SK-N-SH (cell line): ENCODE data around the gene CHML. TPM values are rescaled to one million over a fixed set of nuclear protein-coding genes. Genes with fewer than 3 reads are reported as not detected.

ENCODE experiments used
- CTCF ChIA-PET: fragments of 300-600, 350-600 bp; formaldehyde crosslinking; extraction: SDS; loops from one replicate; lab custom pipeline; 2021; lab: Yijun Ruan, JAX
- POLR2A ChIA-PET: fragments of 350-600 bp; sonication (Branson Sonifier 250); formaldehyde crosslinking; extraction: SDS; loops from one replicate; lab custom pipeline; 2020; ENCODE audit warnings: antibody characterized with exemption, inconsistent platforms; lab: Yijun Ruan, JAX
- DNase-seq: peaks from one replicate; pipeline ENCODE4 v3.0.0; 2012
- H2AFZ ChIP-seq: fragments of 200-600 bp; sonication (generic); 2 replicates; pipeline ENCODE4 v1.8.1; 2016; ENCODE audit warnings: antibody characterized with exemption, mild to moderate bottlenecking, low read depth
- H3F3A ChIP-seq: fragments of 200-600 bp; sonication (generic); replicated peaks from 2 replicates; pipeline ENCODE3; 2016; ENCODE audit warnings: antibody characterized with exemption, mild to moderate bottlenecking; ENCODE audit not compliant: insufficient read depth
- H3K27ac ChIP-seq, 2 experiments: fragments of 200-500 bp in 1 of 2; fragments of 200-600 bp in 1 of 2; sonication (Bioruptor generic) in 1 of 2; sonication (generic), shearing (Covaris generic) in 1 of 2; 2 replicates each; pipeline versions ENCODE4 v1.5.1 to v1.6.1; 2014 to 2016; ENCODE audit warnings: low read depth in 2 of 2, inconsistent platforms in 1 of 2, low read length in 1 of 2, mild to moderate bottlenecking in 1 of 2, mixed read lengths in 1 of 2
- H3K27me3 ChIP-seq: fragments of 200-600 bp; sonication (generic), shearing (Covaris generic); 2 replicates; pipeline ENCODE4 v1.6.1; 2016; ENCODE audit warnings: mixed run types; ENCODE audit not compliant: insufficient read depth
- H3K36me3 ChIP-seq, 2 experiments: fragments of 200-500 bp in 1 of 2; fragments of 200-600 bp in 1 of 2; sonication (Bioruptor generic) in 1 of 2; sonication (generic) in 1 of 2; replicated peaks in 1 of 2; 2 replicates each; pipeline versions ENCODE3 to v1.5.1; 2014 to 2016; ENCODE audit warnings: low read length in 1 of 2, mild to moderate bottlenecking in 1 of 2; ENCODE audit not compliant: insufficient read depth in 2 of 2, control insufficient read depth in 1 of 2
- H3K4me1 ChIP-seq, 2 experiments: fragments of 200-500 bp in 1 of 2; fragments of 200-600 bp in 1 of 2; sonication (Bioruptor generic) in 1 of 2; sonication (generic), shearing (Covaris generic) in 1 of 2; 2 replicates each; pipeline versions ENCODE4 v1.5.1 to v1.6.1; 2014 to 2016; ENCODE audit warnings: low read depth in 1 of 2, low read length in 1 of 2, mixed run types in 1 of 2; ENCODE audit not compliant: insufficient read depth in 2 of 2, control insufficient read depth in 1 of 2
- H3K4me2 ChIP-seq: fragments of 200-600 bp; sonication (generic), shearing (Covaris generic); 2 replicates; pipeline ENCODE4 v1.6.1; 2017; ENCODE audit warnings: mixed run types
- H3K4me3 ChIP-seq, 2 experiments: fragments of 200-500 bp in 1 of 2; fragments of 200-600 bp in 1 of 2; sonication (Bioruptor generic) in 1 of 2; sonication (generic), shearing (Covaris generic) in 1 of 2; 2 replicates each; pipeline versions ENCODE4 v1.5.1 to v1.8.1; 2014 to 2016; ENCODE audit warnings: low read depth in 2 of 2, inconsistent platforms in 1 of 2, low read length in 1 of 2, mild to moderate bottlenecking in 1 of 2, mixed read lengths in 1 of 2, moderate library complexity in 1 of 2
- H3K79me2 ChIP-seq: fragments of 200-600 bp; sonication (generic); 2 replicates; pipeline ENCODE4 v1.8.1; 2017; ENCODE audit warnings: mild to moderate bottlenecking; ENCODE audit not compliant: insufficient read depth
- H3K9ac ChIP-seq: fragments of 200-600 bp; sonication (generic); 2 replicates; pipeline ENCODE4 v1.6.1; 2017; ENCODE audit warnings: mixed run types
- H3K9me2 ChIP-seq: fragments of 200-600 bp; sonication (generic); 2 replicates; pipeline ENCODE4 v1.6.1; 2017; ENCODE audit warnings: mixed run types
- H3K9me3 ChIP-seq: fragments of 200-600 bp; sonication (generic); 2 replicates; pipeline ENCODE4 v1.6.1; 2017; ENCODE audit warnings: mixed run types, mild to moderate bottlenecking, moderate library complexity
- H4K20me1 ChIP-seq: fragments of 200-600 bp; sonication (generic); 2 replicates; pipeline ENCODE4 v1.6.1; 2017; ENCODE audit warnings: mild to moderate bottlenecking, mixed run types; ENCODE audit not compliant: insufficient read depth
- CHD2 ChIP-seq: fragments of 150-350 bp; IDR thresholded peaks from 2 replicates; pipeline ENCODE4 v1.6.1; 2018; ENCODE audit warnings: low read length; ENCODE audit not compliant: partially characterized antibody
- ELF1 ChIP-seq: IDR thresholded peaks from 2 replicates; pipeline ENCODE4 v1.4.0; 2012
- EP300 ChIP-seq, 2 experiments: IDR thresholded peaks; 2 replicates each; pipeline versions ENCODE4 v1.4.0 to v1.6.1; 2012; ENCODE audit warnings: borderline replicate concordance in 1 of 2, low read depth in 1 of 2, low read length in 1 of 2
- EZH2phosphoT487 ChIP-seq: fragments of 200-600 bp; sonication (generic); IDR thresholded peaks from 2 replicates; pipeline ENCODE4 v1.6.1; 2017; ENCODE audit warnings: low read depth, mixed run types, mild to moderate bottlenecking, antibody characterized with exemption, moderate library complexity, borderline replicate concordance
- FOSL2 ChIP-seq: IDR thresholded peaks from 2 replicates; pipeline ENCODE4 v1.4.0; 2012; ENCODE audit warnings: low read depth, mild to moderate bottlenecking, moderate library complexity, borderline replicate concordance
- FOXJ3 ChIP-seq: sonication (generic); formaldehyde crosslinking; IDR thresholded peaks from 2 replicates; pipeline ENCODE4 v1.5.1; 2020; ENCODE audit warnings: mild to moderate bottlenecking, missing genetic modification reagents
- FOXM1 ChIP-seq: IDR thresholded peaks from 2 replicates; pipeline ENCODE4 v1.4.0; 2012; ENCODE audit warnings: low read depth, mild to moderate bottlenecking
- GATA2 ChIP-seq: sonication (generic); formaldehyde crosslinking; IDR thresholded peaks from 2 replicates; pipeline ENCODE4 v1.5.0; 2020; ENCODE audit warnings: mild to moderate bottlenecking, missing genetic modification reagents
- MXI1 ChIP-seq: IDR thresholded peaks from 2 replicates; pipeline ENCODE4 v1.6.1; 2012; ENCODE audit warnings: mild to moderate bottlenecking, low read depth, low read length, improper control_type of control experiment
- NFIC ChIP-seq: IDR thresholded peaks from 2 replicates; pipeline ENCODE4 v1.4.0; 2012; ENCODE audit warnings: borderline replicate concordance
- POLR2AphosphoS5 ChIP-seq: IDR thresholded peaks from 2 replicates; pipeline ENCODE4 v1.6.1; 2012; ENCODE audit warnings: low read depth, low read length
- RCOR1 ChIP-seq: fragments of 150-350 bp; IDR thresholded peaks from 2 replicates; pipeline ENCODE4 v1.6.1; 2017; ENCODE audit warnings: antibody characterized with exemption, low read length
- RFX5 ChIP-seq: IDR thresholded peaks from 2 replicates; pipeline ENCODE4 v1.6.1; 2012; ENCODE audit warnings: mild to moderate bottlenecking, improper control_type of control experiment, low read length
- RXRA ChIP-seq: IDR thresholded peaks from 2 replicates; pipeline ENCODE4 v1.4.0; 2012; ENCODE audit warnings: low read depth, mild to moderate bottlenecking, borderline replicate concordance
- SIN3A ChIP-seq: IDR thresholded peaks from 2 replicates; pipeline ENCODE4 v1.6.1; 2012; ENCODE audit warnings: low read depth, mild to moderate bottlenecking, low read length, moderate library complexity, borderline replicate concordance
- SMC3 ChIP-seq: IDR thresholded peaks from 2 replicates; pipeline ENCODE4 v1.6.1; 2012; ENCODE audit warnings: low read depth, low read length, improper control_type of control experiment
- TAF1 ChIP-seq: IDR thresholded peaks from 2 replicates; pipeline ENCODE4 v1.6.1; 2012; ENCODE audit warnings: low read depth, mild to moderate bottlenecking, low read length, moderate library complexity, borderline replicate concordance
- TCF12 ChIP-seq: IDR thresholded peaks from 2 replicates; pipeline ENCODE4 v1.4.0; 2012
- TEAD4 ChIP-seq: IDR thresholded peaks from 2 replicates; pipeline ENCODE4 v1.4.0; 2012; ENCODE audit warnings: mild to moderate bottlenecking, borderline replicate concordance; ENCODE audit not compliant: insufficient read depth
- USF2 ChIP-seq: fragments of 150-350 bp; IDR thresholded peaks from 2 replicates; pipeline ENCODE4 v1.6.1; 2017; ENCODE audit warnings: antibody characterized with exemption, low read length, low read depth, borderline replicate concordance
- WGBS: methylation state at CpG from one replicate; pipeline ENCODE4 v1.1.6; 2017; ENCODE audit warnings: low lambda C conversion rate; 5-methylcytosine and 5-hydroxymethylcytosine counted together
- polyA plus RNA-seq, 3 experiments: library from polyadenylated mRNA; depleted of rRNA; stranded (reverse); fragments of >200 nt; gene quantifications; 2 replicates each; pipeline ENCODE4 v1.2.3, GENCODE V29; 2012
- TF ChIP-seq, protein P1 (sequence below): IDR thresholded peaks from 2 replicates; pipeline ENCODE4 v1.4.0; 2012; ENCODE audit warnings: low read depth, borderline replicate concordance
- TF ChIP-seq, protein P2 (sequence below): fragments of 150-350 bp; IDR thresholded peaks from 2 replicates; pipeline ENCODE4 v1.6.1; 2016; ENCODE audit warnings: mild to moderate bottlenecking, low read depth, low read length
- TF ChIP-seq, protein P3 (sequence below): IDR thresholded peaks from 2 replicates; pipeline ENCODE4 v1.4.0; 2012; ENCODE audit warnings: low read depth

Gene CHML
- polyA plus RNA-seq, 1 of the 3 experiments (the other 2 are of a cell fraction) = 3.0 TPM

DNA sequence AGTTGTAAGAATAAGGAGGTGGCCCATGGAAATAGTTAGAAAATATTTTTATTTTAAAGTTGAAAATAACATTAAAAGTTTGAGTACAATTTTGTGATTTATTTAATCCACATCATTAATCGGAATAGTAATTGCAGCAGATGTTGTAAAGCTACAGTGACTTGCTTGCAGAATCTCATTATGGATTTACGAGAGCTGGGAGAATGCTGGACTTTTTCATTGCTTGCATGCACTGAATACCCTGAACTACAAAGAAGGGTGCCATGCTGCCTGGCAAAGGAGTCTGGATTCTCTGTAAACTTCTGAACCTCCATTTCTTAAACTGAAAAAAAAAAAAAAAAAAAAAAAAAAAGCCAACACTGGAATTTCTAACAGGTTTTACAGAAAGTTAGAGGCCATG lies 38.4 kb upstream of the CHML start:
- no peaks in the 10 kb centered on the region for H3F3A ChIP-seq
- no peaks in the 10 kb centered on the region for H3K79me2 ChIP-seq
- peaks cover 0 to 2% of the 10 kb centered on the region in 2 experiments; a peak in 1 of 4 replicates for H3K4me1 ChIP-seq
- H3K9ac ChIP-seq = no peak overlapping the region
- H3K27ac ChIP-seq = no peak overlapping the region
- DNase-seq = no peak
- no peaks in the 10 kb centered on the region for H3K9me2 ChIP-seq
- no peak overlapping the region for H2AFZ ChIP-seq
- H3K4me3 ChIP-seq = no peak overlapping the region
- POLR2A ChIA-PET = no interaction called here
- no peaks in the 10 kb centered on the region for H3K36me3 ChIP-seq
- H3K4me2 ChIP-seq = no peak overlapping the region
- H4K20me1 ChIP-seq = no peaks in the 10 kb centered on the region
- TF ChIP-seq SMC3 (no peak), POLR2AphosphoS5 (no peak), ELF1 (no peak), TAF1 (no peak), TEAD4 (no peak), CHD2 (no peak), USF2 (no peak), MXI1 (no peak), EZH2phosphoT487 (no peak), EP300 (IDR thresholded peaks at IDR 0.05; ENCODE audit: borderline replicate concordance in 1 of 2, low read depth in 1 of 2, low read length in 1 of 2) (no peak), FOXM1 (no peak), SIN3A (no peak), GATA2 (CRISPR knock-in tag) (no peak), RXRA (no peak)
- TF ChIP-seq, protein P1, sequence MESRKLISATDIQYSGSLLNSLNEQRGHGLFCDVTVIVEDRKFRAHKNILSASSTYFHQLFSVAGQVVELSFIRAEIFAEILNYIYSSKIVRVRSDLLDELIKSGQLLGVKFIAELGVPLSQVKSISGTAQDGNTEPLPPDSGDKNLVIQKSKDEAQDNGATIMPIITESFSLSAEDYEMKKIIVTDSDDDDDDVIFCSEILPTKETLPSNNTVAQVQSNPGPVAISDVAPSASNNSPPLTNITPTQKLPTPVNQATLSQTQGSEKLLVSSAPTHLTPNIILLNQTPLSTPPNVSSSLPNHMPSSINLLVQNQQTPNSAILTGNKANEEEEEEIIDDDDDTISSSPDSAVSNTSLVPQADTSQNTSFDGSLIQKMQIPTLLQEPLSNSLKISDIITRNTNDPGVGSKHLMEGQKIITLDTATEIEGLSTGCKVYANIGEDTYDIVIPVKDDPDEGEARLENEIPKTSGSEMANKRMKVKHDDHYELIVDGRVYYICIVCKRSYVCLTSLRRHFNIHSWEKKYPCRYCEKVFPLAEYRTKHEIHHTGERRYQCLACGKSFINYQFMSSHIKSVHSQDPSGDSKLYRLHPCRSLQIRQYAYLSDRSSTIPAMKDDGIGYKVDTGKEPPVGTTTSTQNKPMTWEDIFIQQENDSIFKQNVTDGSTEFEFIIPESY = no peak
- CTCF ChIA-PET = interaction anchor here (1.7 kb wide), 1 partner anchor 156 kb away, joined by 5 read pairs; no protein-coding TSS in a partner anchor
- no peaks in the 10 kb centered on the region for H3K27me3 ChIP-seq
- H3K9me3 ChIP-seq = no peaks in the 10 kb centered on the region
- WGBS = 64% methylated on average over 2 of the region's 2 CpGs

DNA sequence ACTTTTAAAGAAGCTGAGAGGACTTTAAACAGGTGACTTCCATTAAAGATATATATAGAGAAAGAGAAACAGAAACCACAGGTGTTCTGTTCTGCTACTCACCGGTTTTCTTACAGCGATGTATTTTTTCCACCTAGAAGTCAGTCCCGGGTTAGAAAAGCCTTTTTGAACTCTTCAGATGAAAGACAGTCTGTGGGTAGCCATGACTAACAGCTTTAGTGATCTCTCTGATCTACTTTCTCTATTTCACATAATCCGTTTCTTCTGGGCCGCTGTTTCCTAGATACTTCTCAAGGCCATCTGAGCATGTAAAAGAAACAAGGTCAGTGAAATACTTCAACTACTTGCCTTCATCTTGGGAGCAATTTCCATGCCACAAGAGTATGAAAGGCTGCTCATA lies 37.0 kb upstream of the CHML start:
- H3K36me3 ChIP-seq = no peaks in the 10 kb centered on the region
- no peaks in the 10 kb centered on the region for H3F3A ChIP-seq
- H3K27me3 ChIP-seq = no peaks in the 10 kb centered on the region
- H3K27ac ChIP-seq = no peak overlapping the region
- no peaks in the 10 kb centered on the region for H3K9me2 ChIP-seq
- TF ChIP-seq TAF1 (no peak), RCOR1 (no peak), EZH2phosphoT487 (no peak), SIN3A (no peak), NFIC (no peak), USF2 (no peak), EP300 (IDR thresholded peaks at IDR 0.05; ENCODE audit: borderline replicate concordance in 1 of 2, low read depth in 1 of 2, low read length in 1 of 2) (no peak), TEAD4 (no peak), ELF1 (no peak), TCF12 (no peak), FOXJ3 (CRISPR knock-in tag) (no peak), RFX5 (no peak), FOSL2 (no peak), POLR2AphosphoS5 (no peak)
- TF ChIP-seq, protein P2, sequence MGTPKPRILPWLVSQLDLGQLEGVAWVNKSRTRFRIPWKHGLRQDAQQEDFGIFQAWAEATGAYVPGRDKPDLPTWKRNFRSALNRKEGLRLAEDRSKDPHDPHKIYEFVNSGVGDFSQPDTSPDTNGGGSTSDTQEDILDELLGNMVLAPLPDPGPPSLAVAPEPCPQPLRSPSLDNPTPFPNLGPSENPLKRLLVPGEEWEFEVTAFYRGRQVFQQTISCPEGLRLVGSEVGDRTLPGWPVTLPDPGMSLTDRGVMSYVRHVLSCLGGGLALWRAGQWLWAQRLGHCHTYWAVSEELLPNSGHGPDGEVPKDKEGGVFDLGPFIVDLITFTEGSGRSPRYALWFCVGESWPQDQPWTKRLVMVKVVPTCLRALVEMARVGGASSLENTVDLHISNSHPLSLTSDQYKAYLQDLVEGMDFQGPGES = no peak
- TF ChIP-seq, protein P3, sequence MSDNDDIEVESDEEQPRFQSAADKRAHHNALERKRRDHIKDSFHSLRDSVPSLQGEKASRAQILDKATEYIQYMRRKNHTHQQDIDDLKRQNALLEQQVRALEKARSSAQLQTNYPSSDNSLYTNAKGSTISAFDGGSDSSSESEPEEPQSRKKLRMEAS = no peak
- no peak overlapping the region for H3K9ac ChIP-seq
- ChIA-PET POLR2A (no interaction called here), CTCF (interaction anchor here (1.2 kb wide), 1 partner anchor 72 kb away, joined by 3 read pairs; no protein-coding TSS in a partner anchor)
- WGBS = 68% methylated on average over 5 of the region's 5 CpGs
- H2AFZ ChIP-seq = no peak overlapping the region
- H3K4me2 ChIP-seq = no peak overlapping the region
- peaks cover 0 to 2% of the 10 kb centered on the region in 2 experiments; a peak in 1 of 4 replicates for H3K4me1 ChIP-seq
- no peaks in the 10 kb centered on the region for H4K20me1 ChIP-seq
- H3K4me3 ChIP-seq = no peak overlapping the region
- no peaks in the 10 kb centered on the region for H3K79me2 ChIP-seq
- H3K9me3 ChIP-seq = no peaks in the 10 kb centered on the region
- no peak for DNase-seq
